Measurements from ENCODE around the gene SDHB.

The SDHB gene

DNA sequence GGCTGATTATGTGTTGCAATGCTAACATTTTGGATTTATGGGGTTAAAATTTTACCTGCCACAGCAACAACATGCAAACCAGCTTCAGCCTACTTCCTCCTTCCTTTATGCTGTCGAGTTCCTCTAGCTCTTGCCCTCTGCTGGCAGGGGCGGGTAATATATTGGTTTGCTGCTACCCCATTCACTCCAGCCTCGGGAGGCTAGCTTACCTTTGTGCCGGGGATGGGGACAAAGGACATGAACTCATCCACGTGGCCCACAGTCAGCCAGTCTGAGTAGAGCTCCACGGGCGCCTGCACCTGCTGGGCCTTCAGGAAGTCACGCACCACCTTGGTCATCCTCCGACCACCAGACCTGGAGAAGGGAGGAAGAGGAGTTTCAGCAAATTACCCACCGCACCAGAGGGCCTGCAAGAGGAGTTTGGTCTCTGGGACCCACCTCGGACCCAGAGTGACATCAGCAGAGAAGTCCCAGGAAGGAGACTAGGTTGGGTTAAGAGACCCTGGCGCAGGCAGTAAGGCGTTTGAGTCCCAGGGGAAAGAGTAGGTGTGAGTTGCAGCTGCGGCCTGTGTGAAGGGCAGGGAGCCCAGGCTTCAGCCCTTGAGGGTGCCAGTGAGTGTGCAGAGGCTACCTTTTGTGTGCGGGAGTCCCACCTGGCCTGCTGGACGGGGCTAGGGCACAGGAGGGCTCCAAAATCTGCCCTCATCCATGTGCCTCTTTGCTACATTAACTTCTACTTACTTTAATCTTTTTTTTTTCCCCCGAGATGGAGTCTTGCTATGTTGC is 21.8 kb upstream of the SDHB start:
- TF ChIP-seq, protein P1, sequence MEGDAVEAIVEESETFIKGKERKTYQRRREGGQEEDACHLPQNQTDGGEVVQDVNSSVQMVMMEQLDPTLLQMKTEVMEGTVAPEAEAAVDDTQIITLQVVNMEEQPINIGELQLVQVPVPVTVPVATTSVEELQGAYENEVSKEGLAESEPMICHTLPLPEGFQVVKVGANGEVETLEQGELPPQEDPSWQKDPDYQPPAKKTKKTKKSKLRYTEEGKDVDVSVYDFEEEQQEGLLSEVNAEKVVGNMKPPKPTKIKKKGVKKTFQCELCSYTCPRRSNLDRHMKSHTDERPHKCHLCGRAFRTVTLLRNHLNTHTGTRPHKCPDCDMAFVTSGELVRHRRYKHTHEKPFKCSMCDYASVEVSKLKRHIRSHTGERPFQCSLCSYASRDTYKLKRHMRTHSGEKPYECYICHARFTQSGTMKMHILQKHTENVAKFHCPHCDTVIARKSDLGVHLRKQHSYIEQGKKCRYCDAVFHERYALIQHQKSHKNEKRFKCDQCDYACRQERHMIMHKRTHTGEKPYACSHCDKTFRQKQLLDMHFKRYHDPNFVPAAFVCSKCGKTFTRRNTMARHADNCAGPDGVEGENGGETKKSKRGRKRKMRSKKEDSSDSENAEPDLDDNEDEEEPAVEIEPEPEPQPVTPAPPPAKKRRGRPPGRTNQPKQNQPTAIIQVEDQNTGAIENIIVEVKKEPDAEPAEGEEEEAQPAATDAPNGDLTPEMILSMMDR (IDR thresholded peaks at IDR 0.05; ENCODE audit: extremely low read depth, missing control alignments) = peak; percentile 41

DNA sequence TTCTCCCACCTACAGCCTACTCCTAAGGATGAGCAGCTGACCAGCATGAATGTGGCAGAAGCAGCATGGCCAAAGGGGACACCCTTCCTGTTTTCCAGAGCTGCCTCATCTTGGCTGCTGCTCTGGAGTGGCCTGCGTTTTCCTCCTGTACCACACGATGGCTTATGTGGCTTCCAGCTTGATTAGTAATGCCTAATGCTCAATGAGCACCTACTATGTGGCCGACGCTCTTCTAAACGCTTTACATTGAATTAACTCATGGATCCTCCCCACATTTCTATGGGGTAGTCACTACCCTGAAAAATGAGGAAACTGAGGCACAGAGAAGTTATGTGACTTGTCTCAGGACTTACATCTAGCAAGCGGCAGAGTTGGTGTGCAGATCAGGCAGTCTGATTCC is 18.0 kb upstream of the SDHB start:
- no peak for DNase-seq (ENCODE audit: low spot score)
- TF ChIP-seq, protein P1 (IDR thresholded peaks at IDR 0.05; ENCODE audit: extremely low read depth, missing control alignments) = no peak

More for the DNA sequence above, 21.8 kb upstream of the SDHB start:
- peak; percentile 54 for DNase-seq (ENCODE audit: low spot score)

DNA sequence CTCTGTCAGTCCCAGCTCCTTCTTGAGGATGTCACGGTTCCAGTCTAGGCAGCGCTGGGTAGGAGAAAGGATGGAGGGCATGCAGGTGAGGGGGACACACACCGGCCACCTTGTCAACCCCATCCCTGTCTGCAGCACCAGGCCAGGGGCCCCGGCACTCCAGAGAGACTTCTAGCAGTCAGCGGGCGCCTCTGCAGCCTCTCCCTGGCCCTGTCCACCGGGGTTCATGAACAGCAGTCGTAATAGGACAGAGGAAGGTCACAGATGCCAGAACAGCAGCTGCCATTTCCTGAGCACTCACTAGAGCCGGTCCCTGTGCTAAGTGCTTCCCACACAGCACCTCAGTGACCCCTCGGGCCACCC is 16.3 kb upstream of the SDHB start:
- no peak for DNase-seq (ENCODE audit: low spot score)

DNA sequence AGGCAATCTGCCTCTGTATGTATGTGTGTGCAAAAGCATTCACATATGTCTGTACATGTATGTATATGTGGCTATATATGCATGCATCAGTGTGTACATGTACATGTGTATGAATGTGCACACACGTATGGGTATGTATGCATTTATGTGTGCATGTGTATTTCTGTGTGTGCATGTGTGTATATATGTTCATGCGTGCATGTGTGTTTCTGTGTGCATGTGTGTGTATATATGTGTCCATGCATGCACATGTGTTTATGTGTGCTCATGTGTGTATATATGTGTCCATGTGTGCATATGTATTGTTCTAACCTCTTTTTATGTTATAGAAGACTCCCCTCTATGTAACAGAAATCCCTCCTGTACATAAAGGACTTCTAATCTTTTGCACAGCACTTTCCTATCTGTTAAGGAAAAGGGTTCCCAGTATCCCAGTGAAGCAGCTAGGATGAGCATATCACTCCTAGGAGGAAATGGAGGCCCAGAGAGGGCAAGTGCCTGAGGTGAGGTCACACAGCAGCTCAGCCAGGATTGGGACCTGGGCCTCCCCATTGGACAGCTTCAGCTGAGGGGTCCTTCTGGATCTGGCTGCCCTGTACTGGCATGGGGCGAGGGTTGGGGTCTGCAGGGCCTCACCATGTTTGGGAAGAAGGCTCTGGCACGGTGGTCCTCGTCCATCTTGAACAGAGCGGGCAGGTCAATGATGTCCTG is 15.8 kb upstream of the SDHB start:
- TF ChIP-seq, protein P1 (IDR thresholded peaks at IDR 0.05; ENCODE audit: extremely low read depth, missing control alignments) = no peak
- no peak for DNase-seq (ENCODE audit: low spot score)

More for the DNA sequence above, 16.3 kb upstream of the SDHB start:
- TF ChIP-seq, protein P1 (IDR thresholded peaks at IDR 0.05; ENCODE audit: extremely low read depth, missing control alignments) = no peak

DNA sequence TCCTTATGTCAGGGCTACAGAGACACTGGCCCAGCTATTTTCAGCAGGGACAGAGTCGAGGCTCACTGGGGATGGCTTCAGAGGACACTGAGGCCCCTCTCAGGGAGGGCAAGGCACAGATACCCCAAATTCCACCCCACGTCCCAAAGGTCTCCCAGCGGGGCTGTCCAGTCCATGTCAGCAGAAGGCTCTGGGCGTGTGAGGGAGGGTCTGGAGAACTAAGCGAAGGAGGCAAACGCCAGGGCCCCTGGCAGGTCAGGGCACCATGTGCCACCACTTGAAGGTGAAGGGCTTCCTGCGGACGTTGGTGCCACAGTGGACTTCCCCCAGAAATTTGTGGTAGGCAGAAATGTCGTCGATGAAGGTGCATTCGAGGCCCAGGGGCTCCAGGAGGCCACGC is 15.0 kb upstream of the SDHB start:
- TF ChIP-seq, protein P1 (IDR thresholded peaks at IDR 0.05; ENCODE audit: extremely low read depth, missing control alignments) = no peak
- no peak for DNase-seq (ENCODE audit: low spot score)

DNA sequence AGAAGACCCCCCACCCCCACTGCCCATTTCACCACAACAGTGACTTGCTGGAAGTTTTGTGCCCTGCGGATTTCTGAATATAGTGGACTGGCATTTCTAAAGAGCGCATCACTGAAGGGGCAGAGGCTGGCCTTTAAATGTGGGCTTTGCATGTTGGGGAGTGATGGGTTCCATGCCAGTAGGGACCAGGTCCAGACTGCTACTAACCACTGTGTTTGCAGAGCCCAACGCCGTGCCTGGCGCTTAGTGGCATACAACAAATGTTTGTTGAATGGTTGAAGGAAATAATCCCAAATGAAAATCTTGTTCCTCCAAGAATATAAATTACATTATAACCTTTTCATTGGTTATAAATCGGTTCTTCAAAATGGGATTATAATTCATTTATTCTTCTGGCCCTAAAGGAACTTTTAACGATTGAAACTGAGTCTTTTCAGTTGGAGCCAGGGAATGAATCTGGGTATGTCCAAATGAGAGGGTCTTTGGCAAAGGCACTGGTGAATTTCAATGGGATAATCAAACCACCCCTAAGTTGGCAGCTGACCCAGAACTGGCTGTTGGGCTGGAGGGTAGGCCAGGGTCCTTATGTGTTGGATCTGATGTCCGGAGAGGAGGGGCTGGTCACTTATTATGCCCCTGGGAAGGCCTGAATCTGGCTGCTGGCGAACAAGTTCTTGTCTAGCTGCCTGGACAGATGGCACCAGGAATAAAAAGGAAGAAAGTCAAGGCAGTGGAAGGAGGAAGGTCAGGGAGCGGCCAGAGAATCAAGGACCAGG is 13.8 kb upstream of the SDHB start:
- DNase-seq (ENCODE audit: low spot score) = no peak
- TF ChIP-seq, protein P1 (IDR thresholded peaks at IDR 0.05; ENCODE audit: extremely low read depth, missing control alignments) = no peak

DNA sequence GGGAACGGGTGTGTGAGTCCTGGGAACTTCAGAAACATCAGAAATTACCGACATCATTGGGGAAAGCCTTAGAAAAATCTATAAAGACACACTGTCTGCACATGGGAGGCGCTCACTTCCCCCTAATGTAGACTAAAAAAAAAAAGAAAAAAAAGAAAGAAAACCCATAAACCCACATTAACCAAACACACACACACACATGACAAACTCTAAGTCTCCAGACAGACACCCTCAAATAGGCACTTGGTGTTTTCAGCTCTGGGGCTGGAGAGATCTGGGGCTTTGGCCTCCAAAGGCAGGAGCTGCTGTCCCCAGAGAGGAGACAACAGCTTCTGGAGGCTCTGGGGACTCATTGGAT is 13.2 kb upstream of the SDHB start:
- TF ChIP-seq, protein P1 (IDR thresholded peaks at IDR 0.05; ENCODE audit: extremely low read depth, missing control alignments) = no peak
- DNase-seq (ENCODE audit: low spot score) = no peak
